Measurements from ENCODE around the gene RNF20. TPM values are rescaled to one million over a fixed set of nuclear protein-coding genes. Genes with fewer than 3 reads are reported as not detected.
"Not testable (repeated sequence)": the region's sequence is repeated elsewhere in the genome, so short reads cannot be mapped to it uniquely, and the experiment has no call there.

RNF20 gene
- total RNA-seq, 2 donors from 2014 or later = 29.8 to 34.9 TPM

DNA sequence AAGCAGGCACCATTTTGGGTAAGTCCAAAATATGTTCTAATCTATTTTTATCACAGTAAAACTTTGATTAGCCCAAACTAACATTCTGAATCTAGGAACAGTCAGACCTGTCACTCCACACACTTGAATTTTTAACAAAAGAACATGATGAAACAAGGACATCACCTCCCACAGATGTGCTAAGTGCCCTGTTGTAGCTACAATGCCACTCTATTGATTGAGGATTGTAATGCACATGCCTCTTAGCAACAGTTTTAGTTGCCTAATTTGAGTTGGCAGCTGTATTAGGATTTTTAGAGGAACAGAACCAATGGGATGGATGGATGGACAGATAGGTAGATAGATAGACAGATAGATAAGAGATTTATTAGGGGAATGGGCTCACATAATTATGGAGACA lies 20.3 kb upstream of the RNF20 start:
- H3K4me3 Mint-ChIP-seq = no peak overlapping the region
- H3K27me3 Mint-ChIP-seq = peaks cover 28% of the 10 kb centered on the region
- DNase-seq (no peak), ATAC-seq (no peak)
- no peak overlapping the region for H3K27ac Mint-ChIP-seq
- H3K9me3 ChIP-seq (ENCODE audit: control insufficient read depth, low read length, poor library complexity, severe bottlenecking) = no peaks in the 10 kb centered on the region
- H3K4me1 Mint-ChIP-seq = peaks cover 3% of the 10 kb centered on the region
- H3K36me3 Mint-ChIP-seq (ENCODE audit: low read depth) = no peaks in the 10 kb centered on the region

- Mint-ChIP-seq H3K27ac (no peak overlapping the region), H3K4me3 (no peak overlapping the region), H3K27me3 (peaks cover 28% of the 10 kb centered on the region), H3K4me1 (peaks cover 3% of the 10 kb centered on the region), H3K36me3 (ENCODE audit: low read depth) (no peaks in the 10 kb centered on the region)
- ATAC-seq (no peak), DNase-seq (no peak)
- no peaks in the 10 kb centered on the region for H3K9me3 ChIP-seq (ENCODE audit: control insufficient read depth, low read length, poor library complexity, severe bottlenecking)
Measured at GRCh38 chr9:101514071-101514470, 19.6 kb upstream of the RNF20 start.

DNA sequence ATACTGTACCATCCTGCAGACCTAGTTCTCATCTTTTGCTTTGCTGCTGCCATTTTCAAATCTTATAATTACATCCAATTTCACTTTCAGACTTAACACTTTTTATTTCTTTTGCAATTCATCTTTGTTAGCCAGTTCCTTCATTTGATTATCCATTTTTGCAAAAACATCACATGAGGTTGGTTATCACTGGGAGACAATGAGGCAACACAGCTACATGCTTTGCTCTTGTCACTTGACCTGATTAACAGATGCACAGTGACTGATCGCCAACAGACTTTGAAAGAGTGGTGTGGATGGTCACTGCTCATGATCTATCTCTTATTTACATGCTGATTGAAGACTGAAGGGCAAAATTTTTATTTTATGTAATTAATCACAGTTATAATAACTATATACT lies 17.0 kb upstream of the RNF20 start:
- no peaks in the 10 kb centered on the region for H3K36me3 Mint-ChIP-seq (ENCODE audit: low read depth)
- H3K27me3 Mint-ChIP-seq = peaks cover 33% of the 10 kb centered on the region
- no peak for DNase-seq
- no peak for ATAC-seq
- no peak overlapping the region for H3K4me3 Mint-ChIP-seq
- no peak overlapping the region for H3K27ac Mint-ChIP-seq
- no peaks in the 10 kb centered on the region for H3K4me1 Mint-ChIP-seq
- H3K9me3 ChIP-seq (ENCODE audit: control insufficient read depth, low read length, poor library complexity, severe bottlenecking) = no peaks in the 10 kb centered on the region

GRCh38 chr9:101518489-101518888 lies 15.2 kb upstream of the RNF20 start:
- H3K4me1 Mint-ChIP-seq, DNase-seq: not testable (repeated sequence)

GRCh38 chr9:101524371-101524770 lies 9.3 kb upstream of the RNF20 start:
- H3K4me3 Mint-ChIP-seq = no peak overlapping the region
- peaks cover 2% of the 10 kb centered on the region for H3K36me3 Mint-ChIP-seq (ENCODE audit: low read depth)
- peaks cover 60% of the 10 kb centered on the region for H3K27me3 Mint-ChIP-seq
- peaks cover under 1% of the 10 kb centered on the region for H3K4me1 Mint-ChIP-seq
- DNase-seq (no peak), ATAC-seq (no peak)
- H3K27ac Mint-ChIP-seq = no peak overlapping the region
- no peaks in the 10 kb centered on the region for H3K9me3 ChIP-seq (ENCODE audit: control insufficient read depth, low read length, poor library complexity, severe bottlenecking)

More at GRCh38 chr9:101518489-101518888, 15.2 kb upstream of the RNF20 start:
- not testable (repeated sequence) for H3K9me3 ChIP-seq (ENCODE audit: control insufficient read depth, low read length, poor library complexity, severe bottlenecking); H3K27ac Mint-ChIP-seq; ATAC-seq; H3K36me3 Mint-ChIP-seq (ENCODE audit: low read depth); H3K4me3 Mint-ChIP-seq
- H3K27me3 Mint-ChIP-seq = peaks cover 50% of the 10 kb centered on the region

DNA sequence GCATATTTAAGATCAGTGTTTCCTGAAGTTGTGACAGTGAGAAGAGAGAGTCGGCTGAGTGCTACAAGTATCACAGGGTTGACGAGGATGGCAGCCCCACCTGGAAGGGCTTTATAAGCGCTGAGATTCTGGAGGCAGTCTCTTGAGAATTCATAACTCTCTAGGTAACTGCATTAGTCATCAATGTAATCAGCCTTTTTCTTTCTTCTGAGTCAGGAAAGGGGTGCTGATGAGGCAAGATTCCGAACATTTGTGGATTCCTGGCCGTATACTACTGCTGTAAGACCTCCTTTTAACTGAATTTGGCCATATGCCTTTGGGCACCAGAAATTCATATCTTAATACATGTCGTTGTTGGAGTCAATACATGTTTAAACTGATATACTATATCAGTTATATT lies 6.6 kb upstream of the RNF20 start:
- no peaks in the 10 kb centered on the region for H3K9me3 ChIP-seq (ENCODE audit: control insufficient read depth, low read length, poor library complexity, severe bottlenecking)
- H3K27ac Mint-ChIP-seq = no peak overlapping the region
- peaks cover 50% of the 10 kb centered on the region for H3K27me3 Mint-ChIP-seq
- no peak overlapping the region for H3K4me3 Mint-ChIP-seq
- peaks cover 4% of the 10 kb centered on the region for H3K4me1 Mint-ChIP-seq
- ATAC-seq (no peak), DNase-seq (no peak)
- peaks cover 2% of the 10 kb centered on the region for H3K36me3 Mint-ChIP-seq (ENCODE audit: low read depth)

DNA sequence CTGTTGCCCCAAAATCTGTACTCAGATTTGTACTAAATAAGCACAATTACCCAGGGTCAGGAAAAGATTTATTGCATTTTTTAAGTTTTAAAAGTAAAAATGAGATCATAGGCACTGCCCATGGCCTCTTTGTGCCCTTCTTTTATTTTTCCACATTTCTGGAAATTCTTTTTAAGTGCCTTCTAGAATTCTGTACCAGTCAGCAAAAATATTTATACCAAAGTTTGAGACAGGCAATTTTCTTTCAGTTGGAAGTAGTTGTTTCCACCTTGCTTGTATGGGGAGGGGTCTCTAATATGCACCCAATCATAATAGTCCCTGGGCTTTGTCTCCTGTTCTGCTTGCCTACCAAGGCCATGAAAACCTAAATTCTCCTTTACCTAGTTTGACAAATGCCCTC lies 5.6 kb upstream of the RNF20 start:
- Mint-ChIP-seq H3K36me3 (ENCODE audit: low read depth) (peaks cover 2% of the 10 kb centered on the region), H3K4me1 (peaks cover 4% of the 10 kb centered on the region), H3K27ac (no peak overlapping the region)

DNA sequence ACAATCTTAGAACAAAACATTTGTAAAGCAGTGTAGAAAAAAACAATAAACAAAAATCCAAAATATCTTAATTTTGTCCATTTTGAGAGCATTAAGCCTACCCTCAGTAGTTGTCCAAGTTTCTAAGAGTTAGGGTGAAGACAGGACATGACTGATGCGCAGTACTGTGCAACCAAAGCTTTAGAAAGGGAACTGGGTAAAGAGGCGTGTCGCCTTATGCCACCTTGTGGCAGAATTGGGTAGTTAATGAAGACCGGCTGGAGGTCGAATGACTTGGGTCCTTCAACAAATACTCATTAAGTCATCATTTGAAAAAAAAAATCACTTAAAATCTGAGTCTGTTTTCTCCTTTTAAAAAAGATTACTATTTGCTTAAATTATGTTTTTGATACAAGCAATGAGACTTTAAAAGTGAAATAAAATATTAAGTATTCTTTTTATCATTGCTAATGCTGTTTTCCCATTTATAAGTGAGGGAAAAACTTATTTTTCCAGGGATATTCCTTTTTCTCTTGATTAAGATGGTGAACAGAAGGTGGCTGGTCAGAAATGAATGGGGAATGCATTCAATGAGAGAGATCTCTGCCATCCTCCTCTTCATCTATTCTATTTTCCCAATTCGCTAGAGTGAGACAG lies 3.5 kb upstream of the RNF20 start:
- H3K27me3 Mint-ChIP-seq = peaks cover 20% of the 10 kb centered on the region
- H3K4me1 Mint-ChIP-seq = peaks cover 10% of the 10 kb centered on the region
- ATAC-seq (peak; percentile 38), DNase-seq (peak; percentile 26 to 49 (median 39))
- H3K36me3 Mint-ChIP-seq (ENCODE audit: low read depth) = peaks cover 4% of the 10 kb centered on the region
- no peaks in the 10 kb centered on the region for H3K9me3 ChIP-seq (ENCODE audit: control insufficient read depth, low read length, poor library complexity, severe bottlenecking)
- H3K4me3 Mint-ChIP-seq = no peak overlapping the region
- no peak overlapping the region for H3K27ac Mint-ChIP-seq

More for the DNA sequence above, 5.6 kb upstream of the RNF20 start:
- no peaks in the 10 kb centered on the region for H3K9me3 ChIP-seq (ENCODE audit: control insufficient read depth, low read length, poor library complexity, severe bottlenecking)
- Mint-ChIP-seq H3K4me3 (no peak overlapping the region), H3K27me3 (peaks cover 41% of the 10 kb centered on the region)
- no peak for ATAC-seq
- DNase-seq = no peak

GRCh38 chr9:101536351-101536750 lies 2.7 kb downstream of the RNF20 start:
- ATAC-seq = no peak
- no peak for DNase-seq
- no peaks in the 10 kb centered on the region for H3K9me3 ChIP-seq (ENCODE audit: control insufficient read depth, low read length, poor library complexity, severe bottlenecking)
- peaks cover 12% of the 10 kb centered on the region for H3K36me3 Mint-ChIP-seq (ENCODE audit: low read depth)
- peaks cover 17% of the 10 kb centered on the region for H3K4me1 Mint-ChIP-seq
- no peaks in the 10 kb centered on the region for H3K27me3 Mint-ChIP-seq
- no peak overlapping the region for H3K4me3 Mint-ChIP-seq
- no peak overlapping the region for H3K27ac Mint-ChIP-seq

- no peak for ATAC-seq
- Mint-ChIP-seq H3K27ac (no peak overlapping the region), H3K36me3 (ENCODE audit: low read depth) (peaks cover 12% of the 10 kb centered on the region), H3K4me1 (peaks cover 17% of the 10 kb centered on the region), H3K27me3 (no peaks in the 10 kb centered on the region), H3K4me3 (no peak overlapping the region)
- DNase-seq = no peak
- no peaks in the 10 kb centered on the region for H3K9me3 ChIP-seq (ENCODE audit: control insufficient read depth, low read length, poor library complexity, severe bottlenecking)
Measured at GRCh38 chr9:101536938-101537337, 3.3 kb downstream of the RNF20 start.

- Mint-ChIP-seq H3K4me3 (no peak overlapping the region), H3K27me3 (no peaks in the 10 kb centered on the region), H3K36me3 (ENCODE audit: low read depth) (peaks cover 8% of the 10 kb centered on the region), H3K27ac (no peak overlapping the region), H3K4me1 (peaks cover 11% of the 10 kb centered on the region)
- ATAC-seq = no peak
- H3K9me3 ChIP-seq (ENCODE audit: control insufficient read depth, low read length, poor library complexity, severe bottlenecking) = no peaks in the 10 kb centered on the region
- DNase-seq = no peak
Measured at GRCh38 chr9:101540069-101540468, 6.4 kb downstream of the RNF20 start.

DNA sequence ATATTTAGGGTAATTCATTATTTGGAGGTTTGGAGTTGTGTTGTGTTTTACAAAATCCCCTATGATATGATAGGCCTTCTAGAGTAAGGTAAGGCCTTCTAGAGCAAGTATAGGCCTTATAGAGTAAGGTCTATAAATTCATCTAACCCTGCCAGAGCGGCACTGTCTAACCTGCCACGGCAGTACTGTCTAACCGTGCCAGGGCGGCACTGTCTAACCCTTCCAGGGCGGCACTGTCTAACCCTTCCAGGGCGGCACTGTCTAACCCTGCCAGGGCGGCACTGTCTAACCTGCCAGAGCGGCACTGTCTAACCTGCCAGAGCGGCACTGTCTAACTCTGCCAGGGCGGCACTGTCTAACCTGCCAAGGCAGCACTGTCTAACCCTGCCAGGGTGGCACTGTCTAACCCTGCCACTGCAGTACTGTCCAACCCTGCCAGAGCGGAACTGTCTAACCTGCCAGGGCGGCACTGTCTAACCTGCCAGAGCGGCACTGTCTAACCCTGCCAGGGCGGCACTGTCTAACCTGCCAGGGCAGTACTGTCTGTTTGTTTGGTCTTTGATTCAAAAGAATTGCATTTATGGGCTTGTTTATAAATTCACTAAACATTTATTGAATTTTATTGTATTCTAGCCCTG lies 9.6 kb downstream of the RNF20 start:
- Mint-ChIP-seq H3K27me3 (no peaks in the 10 kb centered on the region), H3K27ac (no peak overlapping the region), H3K4me3 (no peak overlapping the region), H3K4me1 (peaks cover 3% of the 10 kb centered on the region), H3K36me3 (ENCODE audit: low read depth) (peaks cover 15% of the 10 kb centered on the region)
- DNase-seq (no peak), ATAC-seq (no peak)
- no peaks in the 10 kb centered on the region for H3K9me3 ChIP-seq (ENCODE audit: control insufficient read depth, low read length, poor library complexity, severe bottlenecking)

- not testable (repeated sequence) for H3K27me3 Mint-ChIP-seq; H3K27ac Mint-ChIP-seq; DNase-seq; H3K9me3 ChIP-seq (ENCODE audit: control insufficient read depth, low read length, poor library complexity, severe bottlenecking); H3K4me3 Mint-ChIP-seq; ATAC-seq
- Mint-ChIP-seq H3K4me1 (peaks cover 12% of the 10 kb centered on the region), H3K36me3 (ENCODE audit: low read depth) (peaks cover 33% of the 10 kb centered on the region)
Measured at GRCh38 chr9:101549472-101550098, 15.9 kb downstream of the RNF20 start.

Measured in T-helper 17 cell (primary cell).